Bronchus fibroblast of lung (primary cell): Measurements from ENCODE around the gene ABCC5. TPM values are rescaled to one million over a fixed set of nuclear protein-coding genes. Genes with fewer than 3 reads are reported as not detected.

Source experiments
- total RNA-seq: library from RNA; depleted of rRNA; stranded (reverse); fragments of >200 nt; gene quantifications from 2 replicates; pipeline ENCODE4 v1.2.3, GENCODE V29; 2015

ABCC5 gene
- 5.8 and 6.6 TPM in 2 replicates for total RNA-seq

GRCh38 chr3:184017672-184018423, at the start of gene ABCC5:
ABCC5 (minus strand) TSS chr3:184017884; CDS start chr3:184014392, 3,492 bp downstream.

GRCh38 chr3:184052767-184053166, 35.1 kb upstream of the ABCC5 start, which contains the start of gene HTR3C:
HTR3C (plus strand) TSS chr3:184053047; CDS start chr3:184053081, 34 bp downstream.

GRCh38 chr3:184031187-184031792, 13.6 kb upstream of the ABCC5 start, which contains the start of gene HTR3D:
HTR3D (plus strand) TSS chr3:184031742; CDS start chr3:184031742, 0 bp downstream.

GRCh38 chr3:183884427-183885296, 133.0 kb downstream of the ABCC5 start, which contains the start of gene PARL:
PARL (minus strand) TSS chr3:183884880; CDS start chr3:183884846, 34 bp downstream.

Other genes starting within 250 kb of the ABCC5 start
- 3.2 and 3.6 TPM in 2 replicates for gene MAP6D1, start 192.3 kb downstream of the ABCC5 start, total RNA-seq
- gene PARL, start 133.0 kb downstream of the ABCC5 start, total RNA-seq, result 33.6 and 34.8 TPM in 2 replicates
- gene HTR3D, start 13.9 kb upstream of the ABCC5 start, total RNA-seq, result not detected in 2 replicates
- gene HTR3C, start 35.2 kb upstream of the ABCC5 start, total RNA-seq, result not detected in 2 replicates
- not detected in 2 replicates for gene HTR3E, start 79.2 kb upstream of the ABCC5 start, total RNA-seq
- 24.4 and 28.9 TPM in 2 replicates for gene EIF2B5, start 117.5 kb upstream of the ABCC5 start, total RNA-seq
- gene DVL3, start 137.5 kb upstream of the ABCC5 start, total RNA-seq, result 25.4 and 28.2 TPM in 2 replicates
- gene AP2M1, start 157.0 kb upstream of the ABCC5 start, total RNA-seq, result 351 and 403 TPM in 2 replicates
- 29.9 and 49.9 TPM in 2 replicates for gene ABCF3, start 168.3 kb upstream of the ABCC5 start, total RNA-seq
- not detected in 2 replicates for gene VWA5B2, start 211.7 kb upstream of the ABCC5 start, total RNA-seq
- gene ALG3, start 231.1 kb upstream of the ABCC5 start, total RNA-seq, result 51.6 and 60.2 TPM in 2 replicates
- gene EEF1AKMT4, start 231.8 kb upstream of the ABCC5 start, total RNA-seq, result 3.0 and 5.2 TPM in 2 replicates
- not detected in 2 replicates for gene CAMK2N2, start 243.7 kb upstream of the ABCC5 start, total RNA-seq